SIG-M5 treated with dmso at 0.1 percent for 504 hours (cell line): ENCODE measurements around the gene PPP2R2D.
"Not testable (repeated sequence)": the region's sequence is repeated elsewhere in the genome, so short reads cannot be mapped to it uniquely, and the experiment has no call there.

Experiments used
- DNase-seq: peaks from one replicate; lab custom pipeline; 2025; ENCODE audit not compliant: unreplicated experiment; lab: John Stamatoyannopoulos, UW

Gene PPP2R2D

DNA sequence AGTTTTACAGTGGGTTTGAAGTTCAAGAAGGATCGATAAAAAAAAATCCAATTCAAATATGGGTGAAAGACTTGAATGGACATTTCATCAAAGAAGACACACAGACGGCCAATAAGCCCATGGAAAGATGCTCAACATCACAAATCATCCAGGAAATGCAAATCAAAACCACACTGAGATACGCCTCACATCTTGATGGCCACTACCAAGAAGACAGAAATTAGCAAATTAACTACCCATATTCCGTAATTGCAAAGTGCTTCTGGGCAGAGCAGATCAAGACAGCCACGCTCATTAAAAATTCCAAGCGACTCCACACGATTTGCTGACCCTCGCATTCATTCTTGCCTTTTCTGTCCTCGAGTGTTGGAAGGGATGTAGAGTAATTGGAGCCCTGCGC lies 34.1 kb upstream of the PPP2R2D start:
- no peak for DNase-seq

DNA sequence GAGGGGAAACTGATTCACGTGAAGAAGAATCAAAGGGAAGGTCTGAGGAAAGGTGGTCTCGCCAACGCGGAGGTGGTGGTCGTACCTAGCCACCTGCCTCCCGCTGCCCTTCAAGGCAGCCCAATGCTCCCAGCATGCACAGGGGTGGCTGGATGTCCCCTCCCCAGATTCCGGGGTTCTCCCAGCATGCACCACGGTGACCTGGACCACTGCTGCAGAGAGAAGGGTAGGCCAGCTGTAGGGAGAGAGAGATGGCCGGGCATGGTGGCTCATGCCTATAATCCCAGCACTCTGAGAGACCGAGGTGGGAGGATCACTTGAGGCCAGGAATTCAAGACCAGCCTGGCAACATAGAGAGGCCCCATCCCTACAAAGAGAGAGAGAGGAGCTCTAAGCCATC lies 32.4 kb upstream of the PPP2R2D start:
- no peak for DNase-seq

DNA sequence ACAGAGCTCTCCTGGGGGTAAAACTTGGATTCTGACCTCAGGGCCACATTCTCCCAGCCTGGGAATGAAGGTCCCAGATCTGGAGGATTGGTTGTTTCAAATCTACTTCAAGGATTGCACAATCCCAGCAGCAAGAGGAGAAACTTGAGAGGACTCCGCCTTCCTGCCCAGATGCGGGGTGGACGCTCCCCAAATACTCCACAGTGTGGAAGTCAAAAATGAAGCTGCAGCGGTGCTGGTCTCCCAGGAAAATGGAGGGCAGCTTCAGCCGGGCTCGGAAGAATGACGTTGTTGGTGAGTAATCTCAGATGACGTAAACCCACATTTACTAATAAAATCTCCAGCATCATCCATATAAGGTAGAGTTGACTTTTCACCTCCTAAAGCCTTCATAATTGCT lies 31.5 kb upstream of the PPP2R2D start:
- DNase-seq = no peak

DNA sequence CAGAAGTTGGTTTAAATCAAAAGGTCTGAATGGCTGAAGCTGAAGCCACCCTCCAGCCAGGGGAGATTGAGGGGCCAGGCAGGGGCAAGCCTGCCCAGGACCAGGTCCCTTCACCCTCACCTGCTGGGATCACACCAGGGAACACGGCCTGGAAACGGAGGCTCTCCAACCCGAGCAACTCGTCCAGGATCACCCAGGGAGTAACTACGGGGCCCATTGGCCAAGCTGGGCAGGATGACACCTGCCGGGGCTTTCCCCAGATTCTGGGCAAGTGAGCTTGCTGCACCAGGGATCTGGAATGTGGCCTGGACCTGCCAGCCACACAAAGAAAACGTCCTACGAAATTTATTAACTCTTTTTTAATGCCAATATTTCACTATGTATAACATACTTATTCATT lies 30.4 kb upstream of the PPP2R2D start:
- no peak for DNase-seq

DNA sequence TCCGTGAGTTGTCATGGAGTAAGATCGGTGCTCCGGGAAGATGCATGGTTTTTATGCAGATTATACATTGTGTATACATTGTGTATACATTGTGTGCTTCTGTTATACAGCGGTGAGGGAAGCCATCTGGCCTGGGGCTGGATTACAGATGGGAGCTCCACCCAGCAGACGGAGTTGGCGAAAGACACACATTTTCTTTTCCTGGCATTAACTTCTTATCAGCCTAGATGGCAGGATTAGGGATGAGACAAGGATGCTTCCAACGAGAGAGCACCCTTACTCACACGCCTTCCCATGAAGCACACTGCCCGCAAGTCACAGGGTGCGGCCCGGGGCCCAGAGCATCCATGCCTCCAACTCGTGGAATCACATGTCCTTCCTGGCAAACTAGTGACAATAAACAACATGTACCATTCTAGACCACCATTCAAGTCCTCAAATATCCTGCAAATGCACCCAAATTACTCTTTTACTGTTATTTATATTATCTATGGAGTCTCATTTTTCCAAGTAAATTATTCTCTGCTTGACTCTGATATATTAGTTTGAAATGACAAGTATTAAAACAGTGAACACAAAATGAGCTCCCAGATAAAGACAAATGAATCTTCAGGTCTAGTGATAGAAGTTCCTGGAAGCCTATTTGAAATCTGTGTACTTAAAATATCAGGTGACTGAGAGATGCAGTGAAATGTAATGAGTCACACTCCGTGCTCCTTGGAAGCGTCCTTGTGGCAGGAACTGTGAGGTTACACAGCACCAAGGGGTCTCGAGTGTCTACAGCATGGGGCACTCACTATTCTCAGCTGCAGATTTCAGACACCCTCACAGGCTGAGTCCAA lies 29.8 kb upstream of the PPP2R2D start:
- DNase-seq = no peak

DNA sequence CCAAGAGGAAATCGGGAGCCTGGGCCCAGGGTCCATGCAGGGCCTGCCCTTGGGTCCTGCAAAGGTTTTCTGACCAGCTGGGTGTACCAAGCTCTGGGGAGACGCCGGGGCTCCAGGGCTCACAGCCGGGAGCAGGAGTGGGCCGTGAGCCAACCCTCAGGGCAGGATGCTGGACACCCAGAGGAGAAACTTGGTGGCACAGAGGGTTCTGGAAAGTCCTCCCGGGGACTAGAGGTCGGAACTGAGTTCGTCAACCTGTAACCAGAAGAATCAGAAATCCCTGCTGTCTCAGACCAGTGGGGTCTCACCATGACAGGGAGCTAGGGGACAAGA lies 29.2 kb upstream of the PPP2R2D start:
- no peak for DNase-seq

DNA sequence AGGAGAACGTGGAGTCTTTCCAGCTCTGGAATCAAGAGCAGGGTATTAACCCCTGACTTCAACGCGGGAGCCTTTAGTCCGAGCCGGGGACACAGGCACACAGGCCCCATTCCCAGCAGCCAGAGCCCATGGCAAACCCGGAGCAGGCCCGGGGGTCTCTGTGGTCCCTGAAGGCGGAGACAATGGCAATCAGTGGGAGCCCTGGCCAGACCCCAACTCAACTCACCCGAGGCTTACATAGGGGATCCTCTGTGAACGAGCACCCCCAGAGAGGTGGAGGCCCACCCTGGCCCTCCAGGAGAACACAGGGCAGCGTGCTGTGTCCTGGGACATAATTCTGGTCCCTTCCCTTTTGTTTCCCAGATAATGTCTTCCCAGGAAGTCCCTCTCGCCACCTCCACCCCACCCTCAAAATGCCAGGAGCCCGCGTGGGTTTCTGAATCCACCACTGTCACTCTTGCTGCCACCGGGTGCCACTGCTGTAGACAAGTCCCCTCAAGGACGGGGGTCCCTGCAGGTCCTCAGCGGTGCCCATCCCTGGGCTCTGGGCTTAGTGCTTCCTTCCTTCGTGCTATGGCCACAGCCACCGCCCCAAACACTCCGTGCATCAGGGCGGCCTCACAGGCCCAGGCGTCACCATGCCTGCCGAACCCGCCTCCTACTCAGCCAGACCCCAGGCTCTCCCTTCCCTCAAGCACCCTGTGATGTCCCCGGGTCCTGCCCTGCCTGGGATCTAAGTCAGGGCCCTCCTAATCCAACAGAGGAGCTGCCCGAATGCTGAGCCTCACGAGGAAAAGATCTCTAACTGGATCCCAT lies 28.6 kb upstream of the PPP2R2D start:
- no peak for DNase-seq

DNA sequence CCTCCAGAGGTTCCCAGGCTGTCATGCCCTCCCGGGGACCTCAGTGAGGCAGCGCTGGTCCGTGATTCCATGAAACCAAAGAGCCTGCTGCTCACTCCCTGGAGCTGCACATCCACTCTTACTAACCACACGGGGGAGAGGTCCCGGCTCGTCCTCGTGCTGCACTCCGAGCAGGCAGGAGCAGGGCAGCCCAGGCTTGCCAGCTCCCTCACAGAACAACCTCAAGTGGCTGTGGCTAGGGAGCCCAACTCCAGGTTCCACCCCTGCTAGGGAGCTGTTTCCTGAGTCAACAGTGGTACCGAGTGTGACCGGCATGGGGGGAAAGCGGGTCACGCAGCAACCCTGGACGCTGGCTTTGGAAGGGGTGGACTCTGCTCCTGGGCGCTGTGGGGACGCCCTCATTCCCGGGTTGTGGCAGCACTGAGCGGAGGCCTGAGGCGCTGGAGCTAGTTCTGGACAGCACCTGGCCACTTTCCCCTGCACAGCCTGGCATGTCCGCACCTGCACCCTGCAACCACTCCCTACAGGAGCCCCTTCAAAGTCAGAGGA lies 27.9 kb upstream of the PPP2R2D start:
- DNase-seq = no peak

DNA sequence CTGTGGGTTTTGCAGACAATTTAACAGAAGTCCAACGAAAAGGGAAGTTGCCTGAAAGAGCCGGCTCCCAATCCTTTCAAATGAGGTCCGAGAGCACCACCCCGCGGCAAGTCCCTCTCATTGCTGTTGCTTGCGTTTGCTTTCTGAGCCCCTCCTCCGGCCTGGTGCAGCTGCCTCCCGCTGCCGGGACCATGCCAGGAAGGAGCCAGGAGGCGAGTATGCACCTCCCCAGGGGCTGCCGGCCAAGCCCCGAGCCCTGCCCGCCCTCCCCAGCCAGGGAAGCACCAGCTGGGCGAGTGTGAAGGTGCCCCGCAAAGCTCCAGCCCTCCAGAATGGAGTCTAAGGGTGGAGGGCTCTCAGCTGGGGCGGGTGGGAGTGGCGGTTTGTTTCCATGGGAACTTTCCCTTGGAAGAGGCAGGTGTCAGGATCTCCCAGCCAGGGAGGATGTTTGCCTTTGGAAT lies 25.8 kb upstream of the PPP2R2D start:
- DNase-seq = peak; percentile 86

DNA sequence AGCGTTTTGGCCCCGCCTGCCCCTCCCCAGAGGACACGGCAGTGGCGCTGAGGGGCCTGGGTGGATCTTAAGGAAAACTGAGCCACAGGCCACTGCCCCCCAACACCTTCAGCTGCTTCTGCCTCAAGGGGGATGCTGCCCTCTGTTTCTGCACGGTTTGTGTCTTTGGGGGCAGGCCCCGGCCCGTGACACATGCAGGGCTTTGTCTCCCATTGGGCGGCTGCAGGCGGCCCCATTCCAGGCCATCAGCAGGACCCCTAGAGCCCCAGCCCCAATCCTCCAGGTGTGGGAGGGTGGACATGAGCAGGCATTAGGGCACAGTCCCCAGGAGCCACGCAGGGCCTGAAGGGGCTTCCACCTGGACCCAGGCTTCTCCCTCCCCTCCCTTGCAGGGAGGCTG lies 25.3 kb upstream of the PPP2R2D start:
- no peak for DNase-seq

DNA sequence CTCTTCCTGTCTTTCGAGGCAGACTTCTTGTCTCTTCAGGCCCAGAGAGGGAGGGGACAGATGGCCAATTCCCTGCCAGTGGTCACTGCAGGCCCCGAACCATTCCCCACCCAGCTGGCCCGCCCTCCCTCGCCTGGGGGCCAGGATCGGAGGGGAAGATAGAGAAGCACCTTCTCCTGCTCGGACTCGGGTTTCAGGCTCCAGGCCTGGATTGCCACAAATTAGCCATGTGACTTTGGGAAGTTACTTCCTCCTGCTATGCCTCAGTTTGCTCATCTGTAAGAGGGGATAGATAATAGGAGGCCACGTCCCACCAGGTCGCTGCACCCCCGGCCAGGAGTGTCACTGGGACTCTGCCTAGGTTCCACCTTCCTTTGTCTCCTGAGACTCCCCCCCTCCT lies 24.8 kb upstream of the PPP2R2D start:
- DNase-seq = no peak

DNA sequence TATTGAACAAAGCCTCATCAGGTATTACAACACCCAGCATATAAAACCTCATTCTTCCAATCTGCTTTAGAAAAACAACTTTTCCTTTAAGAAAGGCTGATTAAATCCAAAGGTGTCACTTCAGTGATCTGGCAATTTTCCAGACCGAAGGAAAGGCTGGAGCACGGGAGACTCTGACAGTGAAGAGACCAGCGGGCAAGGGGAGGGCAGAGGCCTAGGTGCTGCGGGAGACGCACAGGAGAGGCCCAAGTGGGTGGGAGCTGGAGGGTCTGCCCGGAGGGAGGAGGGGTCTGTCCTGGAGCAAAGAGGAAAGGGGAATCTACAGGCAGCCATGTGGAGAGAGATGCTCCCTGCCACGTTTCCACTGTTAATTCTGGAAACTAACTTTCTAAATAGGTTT lies 24.3 kb upstream of the PPP2R2D start:
- no peak for DNase-seq

DNA sequence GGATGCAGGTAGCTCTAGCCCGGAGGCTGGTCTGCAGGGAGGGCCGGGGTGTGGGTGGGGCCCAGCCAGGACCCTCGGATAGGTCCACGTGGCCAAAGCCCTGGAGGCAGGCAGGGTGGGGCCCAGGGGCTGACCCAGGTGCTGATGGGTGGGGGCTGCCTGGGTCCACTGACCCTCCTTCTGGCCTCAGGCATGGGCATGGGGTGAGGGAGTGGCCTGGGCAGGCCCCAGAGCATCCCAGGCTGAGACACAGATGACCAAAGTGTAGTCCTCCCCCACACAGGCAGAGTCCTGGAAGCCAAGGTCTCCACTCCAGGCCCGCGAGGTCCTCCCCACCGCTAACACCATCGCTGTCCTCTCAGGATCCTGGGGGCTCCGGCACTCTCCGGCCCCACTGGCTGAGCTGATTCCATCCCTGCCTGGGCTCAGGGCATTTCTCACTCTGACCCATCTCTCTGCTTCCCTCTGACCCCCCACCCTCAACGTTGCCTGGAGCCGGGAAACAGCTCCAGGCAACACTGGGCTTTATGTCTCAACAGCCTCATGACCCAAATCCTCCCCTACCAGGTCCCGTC lies 20.7 kb upstream of the PPP2R2D start:
- no peak for DNase-seq

DNA sequence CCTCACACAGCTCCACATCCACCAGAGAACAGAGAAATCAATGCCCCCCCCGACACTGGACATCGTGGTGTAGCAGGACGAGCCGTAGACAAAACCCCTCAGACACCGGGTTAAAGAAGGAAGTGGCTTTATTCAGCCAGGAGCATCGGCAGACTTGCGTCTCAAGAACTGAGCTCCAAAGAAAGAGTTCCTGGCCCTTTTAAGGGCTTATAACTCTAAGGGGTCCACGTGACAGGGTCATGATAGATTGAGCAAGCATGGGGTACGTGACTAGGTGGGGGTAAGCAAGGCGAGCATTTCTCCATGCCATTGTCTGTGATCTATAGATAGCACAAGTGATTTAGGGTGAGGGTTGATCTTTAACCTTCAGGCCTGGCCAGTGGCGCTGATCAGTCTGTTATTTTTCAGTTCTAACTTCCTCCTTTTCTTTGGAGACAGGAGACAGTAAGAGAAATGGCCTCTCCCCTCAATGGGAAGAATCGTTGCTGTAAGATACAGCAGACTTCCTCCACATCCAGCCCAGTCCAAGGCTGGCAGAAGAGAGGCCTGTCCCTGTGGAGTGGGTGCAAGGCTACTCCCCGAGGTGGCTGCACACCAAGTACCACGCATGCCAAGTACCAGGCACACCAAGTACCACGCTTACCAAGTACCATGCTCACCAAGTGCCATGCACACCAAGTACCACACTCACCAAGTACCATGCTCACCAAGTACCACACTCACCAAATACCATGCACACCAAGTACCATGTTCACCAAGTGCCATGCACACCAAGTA lies 19.5 kb upstream of the PPP2R2D start:
- DNase-seq = no peak

DNA sequence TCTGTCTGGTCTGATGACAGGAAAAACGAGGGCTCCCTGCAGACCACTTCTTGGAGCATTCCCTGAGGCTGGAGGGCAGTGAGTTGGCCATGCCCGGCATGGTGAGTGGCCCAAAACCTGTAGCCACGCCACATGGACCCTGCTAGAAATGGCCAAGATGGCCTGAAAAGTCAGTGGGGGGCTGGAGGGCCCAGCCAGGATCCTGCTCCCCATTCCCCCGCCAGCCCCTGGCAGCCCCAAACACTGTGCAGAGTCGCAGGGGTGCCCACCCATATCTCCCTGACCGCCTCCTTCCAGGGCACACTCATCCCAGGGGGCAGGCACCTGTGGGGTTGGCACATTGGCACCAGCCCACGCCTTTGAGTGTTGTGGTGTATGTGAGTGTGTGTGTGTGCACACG lies 18.7 kb upstream of the PPP2R2D start:
- DNase-seq = no peak

DNA sequence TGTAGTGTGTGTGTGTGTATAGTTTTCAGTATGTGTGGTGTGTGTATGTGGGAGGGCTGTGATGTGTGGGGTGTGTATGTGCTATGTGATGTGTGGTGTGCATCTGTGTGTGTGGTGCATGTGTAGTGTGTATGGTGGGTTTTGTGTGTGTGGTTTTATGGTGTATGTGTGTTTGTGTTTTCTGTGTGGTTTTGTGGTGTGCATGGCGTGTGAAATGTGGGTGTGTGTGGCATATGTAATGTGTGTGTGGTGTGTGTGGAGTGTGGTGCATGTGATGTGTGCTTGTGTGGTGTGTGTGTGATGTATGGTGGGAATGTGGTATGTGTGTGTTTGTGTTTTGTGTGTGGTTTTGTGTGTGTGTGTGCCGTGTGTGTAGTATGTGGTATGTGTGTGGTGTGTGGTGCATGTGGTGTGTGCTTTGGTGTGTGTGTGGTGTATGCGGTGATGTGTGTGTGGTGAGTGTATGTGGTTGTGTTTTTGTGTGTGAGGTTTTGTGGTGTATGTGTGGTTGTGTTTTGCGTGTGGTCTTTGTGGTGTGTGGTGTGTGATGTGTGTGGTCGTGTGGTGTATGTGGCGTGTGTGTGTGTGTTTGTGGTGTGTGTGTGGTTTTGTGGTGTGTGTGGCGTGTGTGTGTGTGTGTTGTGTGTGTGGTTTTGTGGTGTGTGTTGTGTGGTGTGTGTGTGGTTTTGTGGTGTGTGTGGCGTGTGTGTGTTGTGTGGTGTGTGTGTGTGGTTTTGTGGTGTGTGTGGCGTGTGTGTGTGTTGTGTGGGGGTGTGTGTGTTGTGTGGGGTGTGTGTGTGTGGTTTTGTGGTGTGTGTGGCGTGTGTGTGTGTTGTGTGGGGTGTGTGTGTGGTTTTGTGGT lies 18.0 kb upstream of the PPP2R2D start:
- no peak for DNase-seq

DNA sequence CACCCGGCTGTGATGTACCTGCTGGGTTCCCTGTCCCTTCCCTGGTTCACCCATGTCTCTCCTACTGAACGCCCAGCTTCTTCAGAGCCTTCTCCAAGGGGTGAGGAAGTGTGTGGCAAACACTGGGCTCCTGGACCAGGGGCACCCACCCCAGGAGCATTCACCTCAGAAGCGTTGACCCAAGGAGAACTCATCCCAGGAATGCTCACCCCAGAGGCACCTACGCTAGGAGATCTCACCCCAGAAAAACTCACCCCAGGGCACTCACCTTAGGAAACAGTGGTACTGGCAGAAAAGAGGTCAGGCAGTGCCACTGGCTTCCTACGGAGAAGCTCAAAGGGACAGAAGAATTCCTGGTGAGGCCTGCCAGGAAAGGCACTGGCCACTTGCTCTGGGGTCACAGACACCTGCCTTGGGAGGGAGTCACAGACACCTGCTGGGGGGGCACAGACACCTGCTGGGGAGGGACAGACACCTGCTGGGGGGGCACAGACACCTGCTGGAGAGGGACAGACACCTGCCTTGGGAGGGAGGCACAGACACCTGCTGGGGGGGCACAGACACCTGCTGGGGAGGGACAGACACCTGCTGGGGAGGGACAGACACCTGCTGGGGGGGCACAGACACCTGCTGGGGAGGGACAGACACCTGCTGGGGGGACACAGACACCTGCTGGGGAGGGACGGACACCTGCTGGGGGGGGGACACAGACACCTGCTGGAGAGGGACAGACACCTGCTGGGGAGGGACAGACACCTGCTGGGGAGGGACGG lies 17.0 kb upstream of the PPP2R2D start:
- DNase-seq = not testable (repeated sequence)

DNA sequence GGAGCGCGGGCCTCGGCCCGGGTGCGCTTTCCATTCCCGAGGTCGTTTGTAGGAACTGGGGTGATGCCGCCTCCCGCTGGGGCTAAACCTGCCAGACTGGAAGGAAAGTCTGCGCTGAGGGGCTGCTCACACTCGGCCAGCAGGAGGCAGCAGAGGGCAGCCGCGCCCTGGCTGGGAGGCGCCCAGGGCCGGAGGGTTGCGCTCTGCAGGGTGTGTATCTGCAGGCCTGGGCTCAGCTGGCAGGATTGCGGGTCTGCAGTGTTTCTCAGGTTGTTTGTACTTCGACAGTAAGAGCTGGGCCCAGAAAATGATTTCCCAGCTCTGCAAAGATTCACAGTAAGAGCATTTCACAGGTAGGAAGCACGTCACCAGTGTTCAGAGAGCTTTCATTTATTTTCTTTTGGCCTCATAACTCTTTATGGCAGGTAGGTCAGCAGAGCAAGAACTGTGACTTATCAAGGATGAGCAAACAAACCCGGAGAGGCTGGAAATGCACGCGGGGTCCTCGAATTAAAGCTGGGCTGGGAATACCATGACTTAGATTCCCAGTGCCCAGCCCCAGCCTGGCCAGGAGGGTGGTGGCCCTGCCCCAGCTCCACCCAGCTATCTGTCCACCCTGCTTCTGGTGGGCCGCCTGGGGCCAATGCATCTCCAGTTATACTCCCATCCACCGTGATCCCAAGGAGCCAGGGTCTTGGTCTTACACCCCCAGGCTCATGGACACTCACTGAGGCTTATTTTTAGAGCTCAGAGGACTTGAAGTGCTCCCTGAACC lies 15.2 kb upstream of the PPP2R2D start:
- DNase-seq = peak; percentile 53

DNA sequence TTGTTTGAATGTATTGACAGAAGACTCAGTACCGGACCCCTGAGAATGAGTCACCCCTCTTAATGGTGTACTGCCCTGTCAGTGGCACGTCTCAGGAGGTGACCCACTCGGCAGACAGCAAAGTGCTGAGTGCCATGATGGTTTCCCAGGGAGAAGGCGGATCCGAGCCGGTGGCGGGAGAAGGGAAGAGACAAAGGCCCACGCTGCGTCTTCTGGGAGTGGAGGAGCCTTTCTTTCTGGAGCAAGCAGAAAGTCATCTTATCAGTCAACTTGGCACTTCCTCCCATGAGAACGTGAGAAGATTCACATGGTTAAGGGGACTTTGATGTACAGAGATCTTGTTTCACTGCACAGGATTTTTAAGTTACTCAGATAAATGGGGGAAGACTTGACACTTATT lies 14.6 kb upstream of the PPP2R2D start:
- no peak for DNase-seq
